ENCODE measurements around the gene PRMT7.

The PRMT7 gene

DNA sequence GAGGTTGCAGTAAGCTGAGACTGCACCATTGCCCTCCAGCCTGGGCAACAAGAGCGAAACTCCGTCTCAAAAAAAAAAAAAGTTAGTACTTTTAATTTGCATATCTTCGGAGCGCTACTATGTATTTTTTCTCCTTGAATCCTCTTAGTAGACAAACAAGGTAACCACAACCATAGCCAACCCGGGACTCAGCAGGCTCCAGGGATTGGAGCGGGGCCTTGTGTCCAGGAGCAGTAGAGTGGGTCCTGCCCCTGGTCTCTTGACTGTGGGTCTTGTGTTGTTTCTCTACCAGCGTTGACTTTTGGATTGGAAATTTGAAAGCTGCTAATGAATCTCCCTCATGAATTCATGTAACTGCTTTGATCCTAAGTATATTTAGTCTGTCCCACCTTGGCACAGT is 32.3 kb downstream of the PRMT7 start:
- peaks cover 39% of the 10 kb centered on the region for H3K79me2 ChIP-seq (ENCODE audit: insufficient read depth, low read length)
- H3K9ac ChIP-seq (ENCODE audit: low read depth, low read length), result no peak overlapping the region
- H3K27ac ChIP-seq (ENCODE audit: low read length), result peak overlapping the region; percentile 89
- H3K36me3 ChIP-seq (ENCODE audit: insufficient read depth, low read length), result peaks cover 84% of the 10 kb centered on the region
- no peak overlapping the region for H3K4me3 ChIP-seq (ENCODE audit: low read depth in 1 of 2, low read length in 2 of 2)
- no peak for DNase-seq
- 0 out of 2 replicates have a peak, but pooled peaks cover 3% of the 10 kb centered on the region for H4K20me1 ChIP-seq (ENCODE audit: insufficient read depth, low read length)
- no peak overlapping the region for H3K4me2 ChIP-seq (ENCODE audit: insufficient read depth, low read length)
- H3K9me3 ChIP-seq (ENCODE audit: insufficient read depth, low read length, severe bottlenecking), result no peaks in the 10 kb centered on the region
- peaks cover 57% of the 10 kb centered on the region for H3K4me1 ChIP-seq (ENCODE audit: insufficient read depth, low read length)
- TF ChIP-seq, protein P1, sequence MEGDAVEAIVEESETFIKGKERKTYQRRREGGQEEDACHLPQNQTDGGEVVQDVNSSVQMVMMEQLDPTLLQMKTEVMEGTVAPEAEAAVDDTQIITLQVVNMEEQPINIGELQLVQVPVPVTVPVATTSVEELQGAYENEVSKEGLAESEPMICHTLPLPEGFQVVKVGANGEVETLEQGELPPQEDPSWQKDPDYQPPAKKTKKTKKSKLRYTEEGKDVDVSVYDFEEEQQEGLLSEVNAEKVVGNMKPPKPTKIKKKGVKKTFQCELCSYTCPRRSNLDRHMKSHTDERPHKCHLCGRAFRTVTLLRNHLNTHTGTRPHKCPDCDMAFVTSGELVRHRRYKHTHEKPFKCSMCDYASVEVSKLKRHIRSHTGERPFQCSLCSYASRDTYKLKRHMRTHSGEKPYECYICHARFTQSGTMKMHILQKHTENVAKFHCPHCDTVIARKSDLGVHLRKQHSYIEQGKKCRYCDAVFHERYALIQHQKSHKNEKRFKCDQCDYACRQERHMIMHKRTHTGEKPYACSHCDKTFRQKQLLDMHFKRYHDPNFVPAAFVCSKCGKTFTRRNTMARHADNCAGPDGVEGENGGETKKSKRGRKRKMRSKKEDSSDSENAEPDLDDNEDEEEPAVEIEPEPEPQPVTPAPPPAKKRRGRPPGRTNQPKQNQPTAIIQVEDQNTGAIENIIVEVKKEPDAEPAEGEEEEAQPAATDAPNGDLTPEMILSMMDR (IDR thresholded peaks at IDR 0.05; ENCODE audit: borderline replicate concordance, extremely low read depth, low read length, poor library complexity, severe bottlenecking), result no peak
- TF ChIP-seq EZH2 (IDR thresholded peaks at IDR 0.05; ENCODE audit: borderline replicate concordance, low read depth, low read length, severe bottlenecking), result no peak
- ATAC-seq (ENCODE audit: insufficient read depth, low read depth), result no peak
- H3K27me3 ChIP-seq (ENCODE audit: insufficient read depth, low read length, poor library complexity), result no peaks in the 10 kb centered on the region
- no peak overlapping the region for H2AFZ ChIP-seq (ENCODE audit: low read depth, low read length)

DNA sequence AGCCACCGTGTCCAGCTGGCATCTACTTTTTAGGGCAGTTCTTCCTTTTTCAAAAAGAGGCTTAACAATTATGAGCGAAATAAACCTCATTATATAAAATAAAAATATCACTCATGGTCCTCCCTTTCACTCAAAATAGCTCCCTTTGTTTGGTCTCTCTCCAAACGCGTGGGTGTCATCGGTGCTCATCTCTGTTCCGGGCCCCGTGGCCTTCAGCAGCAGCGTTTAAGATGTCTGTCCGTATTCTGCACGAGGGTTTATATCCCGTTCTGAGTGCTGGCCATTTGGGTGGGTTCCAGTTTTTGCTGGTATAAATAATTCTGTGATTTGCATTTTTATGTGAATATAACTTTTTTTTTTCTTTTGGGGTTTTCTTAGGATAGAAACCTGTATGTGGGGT is 33.4 kb downstream of the PRMT7 start:
- no peaks in the 10 kb centered on the region for H3K27me3 ChIP-seq (ENCODE audit: insufficient read depth, low read length, poor library complexity)
- H3K9me3 ChIP-seq (ENCODE audit: insufficient read depth, low read length, severe bottlenecking), result no peaks in the 10 kb centered on the region
- H3K27ac ChIP-seq (ENCODE audit: low read length), result peak overlapping the region; percentile 89
- H3K9ac ChIP-seq (ENCODE audit: low read depth, low read length), result peak overlapping the region; percentile 55
- 0 out of 2 replicates have a peak, but pooled peaks cover 3% of the 10 kb centered on the region for H4K20me1 ChIP-seq (ENCODE audit: insufficient read depth, low read length)
- DNase-seq (no peak), ATAC-seq (ENCODE audit: insufficient read depth, low read depth) (no peak)
- H3K4me2 ChIP-seq (ENCODE audit: insufficient read depth, low read length), result 0 out of 2 replicates have a peak overlapping the region, but pooled peaks have one; percentile 15
- peaks cover 50% of the 10 kb centered on the region for H3K79me2 ChIP-seq (ENCODE audit: insufficient read depth, low read length)
- no peak overlapping the region for H3K4me3 ChIP-seq (ENCODE audit: low read depth in 1 of 2, low read length in 2 of 2)
- peaks cover 68% of the 10 kb centered on the region for H3K4me1 ChIP-seq (ENCODE audit: insufficient read depth, low read length)
- H2AFZ ChIP-seq (ENCODE audit: low read depth, low read length), result no peak overlapping the region
- TF ChIP-seq, protein P1 (IDR thresholded peaks at IDR 0.05; ENCODE audit: borderline replicate concordance, extremely low read depth, low read length, poor library complexity, severe bottlenecking), result no peak
- no peak for TF ChIP-seq EZH2 (IDR thresholded peaks at IDR 0.05; ENCODE audit: borderline replicate concordance, low read depth, low read length, severe bottlenecking)
- peaks cover 84% of the 10 kb centered on the region for H3K36me3 ChIP-seq (ENCODE audit: insufficient read depth, low read length)

DNA sequence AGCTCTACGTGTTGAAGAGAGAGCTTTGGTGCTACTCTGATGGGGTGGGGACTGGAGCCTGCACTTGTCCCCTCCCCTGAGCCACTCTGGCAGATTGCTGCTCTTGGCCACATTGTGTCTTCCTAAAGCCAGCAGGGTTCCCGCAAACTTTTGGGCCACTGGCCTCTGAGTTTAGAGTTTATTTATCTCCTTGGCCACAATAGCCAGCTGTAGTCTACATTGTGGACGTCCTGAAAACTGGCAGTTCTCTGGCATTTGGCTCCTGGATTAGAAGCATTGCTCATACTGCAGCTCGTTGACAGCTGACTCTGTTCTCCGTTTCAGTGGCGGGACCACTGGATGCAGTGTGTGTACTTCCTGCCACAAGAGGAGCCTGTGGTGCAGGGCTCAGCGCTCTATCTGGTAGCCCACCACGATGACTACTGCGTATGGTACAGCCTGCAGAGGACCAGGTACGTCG is 34.6 kb downstream of the PRMT7 start:
- H3K9me3 ChIP-seq (ENCODE audit: insufficient read depth, low read length, severe bottlenecking), result no peaks in the 10 kb centered on the region
- H3K4me2 ChIP-seq (ENCODE audit: insufficient read depth, low read length), result peak overlapping the region; percentile 60
- H3K79me2 ChIP-seq (ENCODE audit: insufficient read depth, low read length), result peaks cover 61% of the 10 kb centered on the region
- no peaks in the 10 kb centered on the region for H3K27me3 ChIP-seq (ENCODE audit: insufficient read depth, low read length, poor library complexity)
- H3K36me3 ChIP-seq (ENCODE audit: insufficient read depth, low read length), result peaks cover 84% of the 10 kb centered on the region
- DNase-seq, result peak; percentile 89
- no peak overlapping the region for H2AFZ ChIP-seq (ENCODE audit: low read depth, low read length)
- H3K4me3 ChIP-seq (ENCODE audit: low read depth in 1 of 2, low read length in 2 of 2), result peak overlapping the region in 1 of 2 experiments; percentile 46; a peak in 2 of 4 replicates
- H3K4me1 ChIP-seq (ENCODE audit: insufficient read depth, low read length), result peaks cover 79% of the 10 kb centered on the region
- H4K20me1 ChIP-seq (ENCODE audit: insufficient read depth, low read length), result 0 out of 2 replicates have a peak, but pooled peaks cover 3% of the 10 kb centered on the region
- H3K27ac ChIP-seq (ENCODE audit: low read length), result peak overlapping the region; percentile 89
- H3K9ac ChIP-seq (ENCODE audit: low read depth, low read length), result peak overlapping the region; percentile 55
- no peak for TF ChIP-seq EZH2 (IDR thresholded peaks at IDR 0.05; ENCODE audit: borderline replicate concordance, low read depth, low read length, severe bottlenecking)
- TF ChIP-seq, protein P1 (IDR thresholded peaks at IDR 0.05; ENCODE audit: borderline replicate concordance, extremely low read depth, low read length, poor library complexity, severe bottlenecking), result peak; percentile 45
- peak; percentile 93 for ATAC-seq (ENCODE audit: insufficient read depth, low read depth)

Measured in DND-41 (cell line).